Thyroid gland (tissue), 4 donors: ENCODE results near the gene YPEL1. TPM values are rescaled to one million over a fixed set of nuclear protein-coding genes. Genes with fewer than 3 reads are reported as not detected.
A peak's percentile ranks its signal among the peaks of the same experiment; 100 is the strongest.

Experiments used
- DNase-seq, 2 donors: peaks; one replicate each; pipeline ENCODE4 v3.0.0-alpha.2; 2019
- H3K27ac ChIP-seq, 3 donors: fragments of 200-600 bp; sonication (generic); 1 replicate in 2 of 3; 2 replicates in 1 of 3; pipeline ENCODE4 v1.5.1; 2016 to 2019; ENCODE audit warnings: mild to moderate bottlenecking in 1 of 3, moderate library complexity in 1 of 3
- H3K27me3 ChIP-seq: fragments of 200-600 bp; sonication (generic); one replicate; pipeline ENCODE4 v1.5.1; 2019
- H3K36me3 ChIP-seq, 2 donors: fragments of 200-600 bp; sonication (generic); one replicate each; pipeline ENCODE4 v1.5.1; 2016 to 2019
- H3K4me1 ChIP-seq, 2 donors: fragments of 200-600 bp; sonication (generic); one replicate each; pipeline ENCODE4 v1.5.1; 2017 to 2019
- H3K4me3 ChIP-seq, 3 donors: fragments of 200-600 bp; sonication (generic); replicated peaks in 1 of 3; 1 replicate in 2 of 3; 2 replicates in 1 of 3; pipeline ENCODE4 v1.5.1; 2016; ENCODE audit warnings: mild to moderate bottlenecking in 1 of 3
- H3K9me3 ChIP-seq: fragments of 200-600 bp; sonication (generic); one replicate; pipeline ENCODE4 v1.5.1; 2017
- CTCF ChIP-seq, 6 experiments: fragments of 200-600 bp in 3 of 6; fragments of 450-650 bp in 3 of 6; sonication (generic) in 3 of 6; IDR thresholded peaks; one replicate each; pipeline ENCODE4 v1.5.1; 2016 to 2019; ENCODE audit warnings: antibody characterized with exemption in 6 of 6, mild to moderate bottlenecking in 2 of 6, inconsistent platforms in 1 of 6, moderate library complexity in 1 of 6
- POLR2A ChIP-seq, 2 donors: fragments of 450-650 bp; IDR thresholded peaks; one replicate each; pipeline ENCODE4 v1.6.1; 2017; ENCODE audit warnings: antibody characterized with exemption in 2 of 2, mild to moderate bottlenecking in 2 of 2, moderate library complexity in 1 of 2
- WGBS, 2 donors: methylation state at CpG; one replicate each; pipeline ENCODE4 v1.1.5; 2017; 5-methylcytosine and 5-hydroxymethylcytosine counted together
- intact Hi-C: fragments of 100-400 bp; cut with DNase I; formaldehyde crosslinking; loops from one replicate; pipeline ENCODE4 v1.15.1; 2023
- total RNA-seq, 4 donors: library from RNA; depleted of rRNA; stranded (reverse); fragments of >200 nt; gene quantifications; one replicate each; pipeline ENCODE4 v1.2.3, GENCODE V29; 2016

YPEL1 gene
- total RNA-seq, 4 donors from 2014 or later, result 4.1 to 6.7 (median 5.4) TPM

- 89 to 91% methylated on average over 6 of the region's 6 CpGs for WGBS, 2 donors
- H3K4me1 ChIP-seq, result peaks cover 10 to 11% of the 10 kb centered on the region in 2 donors
- no peak for DNase-seq
- peaks cover 51 to 53% of the 10 kb centered on the region in 2 donors for H3K36me3 ChIP-seq
- no peak overlapping the region for H3K4me3 ChIP-seq
- no peak overlapping the region for H3K27ac ChIP-seq
- no peaks in the 10 kb centered on the region for H3K9me3 ChIP-seq
- intact Hi-C loops, result no loop called here
- H3K27me3 ChIP-seq, result no peaks in the 10 kb centered on the region
- TF ChIP-seq CTCF (IDR thresholded peaks at IDR 0.05) (no peak), POLR2A (IDR thresholded peaks at IDR 0.05) (no peak)
Measured at GRCh38 chr22:21672107-21672629, 63.4 kb downstream of the YPEL1 start.

GRCh38 chr22:21669026-21669425 is 66.6 kb downstream of the YPEL1 start:
- no peak overlapping the region for H3K4me3 ChIP-seq
- peaks cover 34 to 35% of the 10 kb centered on the region in 2 donors for H3K36me3 ChIP-seq
- peak overlapping the region; percentile 5 to 28 (median 11) for H3K27ac ChIP-seq
- no peak for TF ChIP-seq POLR2A (IDR thresholded peaks at IDR 0.05)
- TF ChIP-seq CTCF (IDR thresholded peaks at IDR 0.05), result no peak
- H3K9me3 ChIP-seq, result no peaks in the 10 kb centered on the region
- peak; percentile 89 to 90 for DNase-seq
- H3K4me1 ChIP-seq, result peaks cover 16 to 18% of the 10 kb centered on the region in 2 donors
- no peaks in the 10 kb centered on the region for H3K27me3 ChIP-seq
- intact Hi-C loops, result no loop called here
- WGBS, 2 donors, result 38 to 40% methylated on average over 9 of the region's 9 CpGs

- Histone ChIP-seq H3K36me3 (peaks cover 12 to 14% of the 10 kb centered on the region in 2 donors), H3K4me1 (peaks cover 16 to 18% of the 10 kb centered on the region in 2 donors), H3K27me3 (no peaks in the 10 kb centered on the region), H3K27ac (peak overlapping the region; percentile 81 to 90 (median 85)), H3K4me3 (peak overlapping the region in 2 of 3 donors; percentile 57 to 67), H3K9me3 (no peaks in the 10 kb centered on the region)
- no peak for DNase-seq
- no peak for TF ChIP-seq POLR2A (IDR thresholded peaks at IDR 0.05)
- no peak for TF ChIP-seq CTCF (IDR thresholded peaks at IDR 0.05)
- intact Hi-C loops, result no loop called here
- WGBS, 2 donors, result 39 to 42% methylated on average over 16 of the region's 16 CpGs
Measured at GRCh38 chr22:21666786-21667185, 68.8 kb downstream of the YPEL1 start.

GRCh38 chr22:21665047-21665851 is 70.3 kb downstream of the YPEL1 start:
- H3K9me3 ChIP-seq, result no peaks in the 10 kb centered on the region
- H3K36me3 ChIP-seq, result no peaks in the 10 kb centered on the region
- TF ChIP-seq CTCF (IDR thresholded peaks at IDR 0.05) (no peak), POLR2A (IDR thresholded peaks at IDR 0.05) (no peak)
- no peak for DNase-seq
- peak overlapping the region; percentile 81 to 90 (median 85) for H3K27ac ChIP-seq
- intact Hi-C loops, result no loop called here
- H3K4me3 ChIP-seq, result peak overlapping the region in 2 of 3 donors; percentile 57 to 67
- peaks cover 16 to 18% of the 10 kb centered on the region in 2 donors for H3K4me1 ChIP-seq
- no peaks in the 10 kb centered on the region for H3K27me3 ChIP-seq
- WGBS, 2 donors, result 69 to 73% methylated on average over 26 of the region's 26 CpGs

GRCh38 chr22:21663738-21664137 is 71.9 kb downstream of the YPEL1 start:
- Histone ChIP-seq H3K9me3 (no peaks in the 10 kb centered on the region), H3K4me1 (peaks cover 8 to 10% of the 10 kb centered on the region in 2 donors), H3K27ac (no peak overlapping the region), H3K36me3 (no peaks in the 10 kb centered on the region), H3K4me3 (no peak overlapping the region), H3K27me3 (no peaks in the 10 kb centered on the region)
- TF ChIP-seq POLR2A (IDR thresholded peaks at IDR 0.05) (no peak), CTCF (IDR thresholded peaks at IDR 0.05) (no peak)
- DNase-seq, result no peak
- 89 to 94% methylated on average over 1 to 2 of the region's 2 CpGs for WGBS, 2 donors
- intact Hi-C loops, result no loop called here
